ENCODE measurements around the gene CAMTA1. TPM values are rescaled to one million over a fixed set of nuclear protein-coding genes. Genes with fewer than 3 reads are reported as not detected.

Gene CAMTA1
- total and polyA plus RNA-seq, 4 donors, result 18.0 to 93.5 (median 35.8) TPM

- H3K9ac ChIP-seq (ENCODE audit: low read depth in 1 of 2, low read length in 2 of 2), result no peak overlapping the region
- no peak overlapping the region for H3K4me3 ChIP-seq (ENCODE audit: low read depth in 1 of 3, low read length in 3 of 3)
- no peaks in the 10 kb centered on the region for H3K27me3 ChIP-seq (ENCODE audit: control insufficient read depth in 4 of 4, insufficient read depth in 4 of 4, low read length in 3 of 4)
- TF ChIP-seq FOXA2 (IDR thresholded peaks at IDR 0.05) (no peak), HNF4G (IDR thresholded peaks at IDR 0.05) (no peak), GABPA (IDR thresholded peaks at IDR 0.05 in 1 of 2, conservative IDR thresholded peaks at IDR 0.05 in 1 of 2) (no peak), ZBTB33 (IDR thresholded peaks at IDR 0.05) (no peak), REST (IDR thresholded peaks at IDR 0.05) (no peak)
- H3K36me3 ChIP-seq (ENCODE audit: control insufficient read depth in 4 of 4, insufficient read depth in 3 of 4, low read depth in 1 of 4, low read length in 3 of 4), result no peaks in the 10 kb centered on the region
- no peak overlapping the region for H3K27ac ChIP-seq (ENCODE audit: low read depth in 1 of 2, low read length in 2 of 2)
- H3K4me1 ChIP-seq (ENCODE audit: control insufficient read depth in 4 of 4, insufficient read depth in 4 of 4, low read length in 3 of 4), result no peaks in the 10 kb centered on the region
- DNase-seq (ENCODE audit: low spot score), result no peak
- 77% methylated on average over 9 of the region's 9 CpGs for WGBS
- no peaks in the 10 kb centered on the region for H3K9me3 ChIP-seq (ENCODE audit: control insufficient read depth in 4 of 4, low read length in 3 of 4)
Observed at GRCh38 chr1:7468248-7468647, 683.0 kb downstream of the CAMTA1 start.

- no peaks in the 10 kb centered on the region for H3K27me3 ChIP-seq (ENCODE audit: control insufficient read depth in 4 of 4, insufficient read depth in 4 of 4, low read length in 3 of 4)
- WGBS, result 86% methylated on average over 13 of the region's 13 CpGs
- no peak overlapping the region for H3K4me3 ChIP-seq (ENCODE audit: low read depth in 1 of 3, low read length in 3 of 3)
- DNase-seq (ENCODE audit: low spot score), result no peak
- no peaks in the 10 kb centered on the region for H3K4me1 ChIP-seq (ENCODE audit: control insufficient read depth in 4 of 4, insufficient read depth in 4 of 4, low read length in 3 of 4)
- no peak overlapping the region for H3K9ac ChIP-seq (ENCODE audit: low read depth in 1 of 2, low read length in 2 of 2)
- TF ChIP-seq ZBTB33 (IDR thresholded peaks at IDR 0.05) (no peak), FOXA1 (IDR thresholded peaks at IDR 0.05) (no peak), YY1 (IDR thresholded peaks at IDR 0.05) (no peak), MAX (IDR thresholded peaks at IDR 0.05) (no peak), RAD21 (IDR thresholded peaks at IDR 0.05) (no peak)
- H3K9me3 ChIP-seq (ENCODE audit: control insufficient read depth in 4 of 4, low read length in 3 of 4), result no peaks in the 10 kb centered on the region
- no peak overlapping the region for H3K27ac ChIP-seq (ENCODE audit: low read depth in 1 of 2, low read length in 2 of 2)
- no peaks in the 10 kb centered on the region for H3K36me3 ChIP-seq (ENCODE audit: control insufficient read depth in 4 of 4, insufficient read depth in 3 of 4, low read depth in 1 of 4, low read length in 3 of 4)
Observed at GRCh38 chr1:7469255-7469938, 684.1 kb downstream of the CAMTA1 start.

Data from liver (tissue), 9 donors.